Measurements from ENCODE around the gene SPOP. TPM values are rescaled to one million over a fixed set of nuclear protein-coding genes. Genes with fewer than 3 reads are reported as not detected.

The SPOP gene
- total and polyA plus RNA-seq, 11 donors: 28.5 to 96.1 (median 60.4) TPM

DNA sequence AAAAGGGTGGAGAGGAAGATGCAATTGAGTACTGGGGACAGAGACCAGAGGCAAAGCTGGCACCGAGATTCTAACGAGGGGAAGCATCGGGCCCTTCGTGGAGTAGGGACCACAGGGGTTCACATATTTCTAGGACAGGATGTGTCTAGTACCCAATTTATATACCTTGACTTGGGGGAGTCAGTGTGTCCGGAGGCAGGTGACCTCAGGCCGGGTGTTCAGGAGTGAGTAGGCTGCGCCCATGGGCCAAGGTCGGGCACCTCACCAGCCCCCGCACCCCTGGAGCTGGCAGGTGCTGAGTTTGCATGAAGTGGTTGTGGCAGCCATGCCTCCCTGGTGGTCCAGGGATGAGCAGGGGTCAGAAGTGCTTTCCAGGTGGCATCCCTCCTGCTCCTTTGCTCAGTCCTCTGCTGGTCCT is 110.8 kb downstream of the SPOP start:
- Histone ChIP-seq H3K36me3 (no peaks in the 10 kb centered on the region), H3K27ac (peak overlapping the region in 10 of 12 donors; percentile 55 to 90 (median 80)), H3K27me3 (no peaks in the 10 kb centered on the region), H3K4me1 (peaks cover 0 to 42% (median 26%) of the 10 kb centered on the region in 12 donors), H3K9me3 (no peaks in the 10 kb centered on the region), H3K4me3 (no peak overlapping the region)
- intact Hi-C loops (cut with DNase I): loop anchor here in 9 of 10 donors (2.0 to 10.0 kb wide), 10 partner anchors 210 to 430 kb away; partner anchors contain the start of genes DLX3 (in 6 of the 9) and KAT7 (in 2 of the 9)
- DNase-seq (no peak), ATAC-seq (peak in 1 of 4 donors; percentile 0)
- 66 to 82% (median 81%) methylated on average over 9 of the region's 9 CpGs for WGBS, 4 donors
- TF ChIP-seq POLR2A (IDR thresholded peaks at IDR 0.05): no peak
- TF ChIP-seq, protein P1, sequence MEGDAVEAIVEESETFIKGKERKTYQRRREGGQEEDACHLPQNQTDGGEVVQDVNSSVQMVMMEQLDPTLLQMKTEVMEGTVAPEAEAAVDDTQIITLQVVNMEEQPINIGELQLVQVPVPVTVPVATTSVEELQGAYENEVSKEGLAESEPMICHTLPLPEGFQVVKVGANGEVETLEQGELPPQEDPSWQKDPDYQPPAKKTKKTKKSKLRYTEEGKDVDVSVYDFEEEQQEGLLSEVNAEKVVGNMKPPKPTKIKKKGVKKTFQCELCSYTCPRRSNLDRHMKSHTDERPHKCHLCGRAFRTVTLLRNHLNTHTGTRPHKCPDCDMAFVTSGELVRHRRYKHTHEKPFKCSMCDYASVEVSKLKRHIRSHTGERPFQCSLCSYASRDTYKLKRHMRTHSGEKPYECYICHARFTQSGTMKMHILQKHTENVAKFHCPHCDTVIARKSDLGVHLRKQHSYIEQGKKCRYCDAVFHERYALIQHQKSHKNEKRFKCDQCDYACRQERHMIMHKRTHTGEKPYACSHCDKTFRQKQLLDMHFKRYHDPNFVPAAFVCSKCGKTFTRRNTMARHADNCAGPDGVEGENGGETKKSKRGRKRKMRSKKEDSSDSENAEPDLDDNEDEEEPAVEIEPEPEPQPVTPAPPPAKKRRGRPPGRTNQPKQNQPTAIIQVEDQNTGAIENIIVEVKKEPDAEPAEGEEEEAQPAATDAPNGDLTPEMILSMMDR (IDR thresholded peaks at IDR 0.05): no peak

DNA sequence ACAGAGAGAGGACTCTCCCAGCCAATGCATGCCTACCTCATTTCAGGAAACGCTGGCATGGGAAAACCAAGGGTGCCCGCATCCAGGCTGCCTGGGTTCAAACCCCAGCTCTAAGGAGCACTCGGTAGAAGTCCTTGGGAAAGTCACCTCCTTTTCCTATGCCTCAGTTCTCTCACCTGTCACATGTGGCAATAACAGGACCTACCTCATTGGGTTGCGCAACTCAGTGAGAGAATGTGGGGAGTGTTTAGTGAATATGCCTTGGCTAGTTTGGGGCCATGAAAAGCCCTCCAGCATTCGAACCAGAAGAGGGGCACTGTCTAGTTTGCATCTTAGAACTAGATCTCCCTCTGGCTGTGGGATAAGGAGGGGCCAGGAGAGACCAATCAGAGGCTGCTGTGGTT is 111.2 kb downstream of the SPOP start:
- ATAC-seq (no peak), DNase-seq (no peak)
- WGBS, 4 donors: 67 to 79% (median 76%) methylated on average over 5 of the region's 5 CpGs
- Histone ChIP-seq H3K4me3 (no peak overlapping the region), H3K27ac (peak overlapping the region; percentile 7 to 90 (median 76)), H3K27me3 (no peaks in the 10 kb centered on the region), H3K36me3 (no peaks in the 10 kb centered on the region), H3K9me3 (no peaks in the 10 kb centered on the region), H3K4me1 (peaks cover 0 to 42% (median 26%) of the 10 kb centered on the region in 12 donors)
- TF ChIP-seq, protein P1 (IDR thresholded peaks at IDR 0.05): no peak
- TF ChIP-seq POLR2A (IDR thresholded peaks at IDR 0.05): no peak
- intact Hi-C loops (cut with DNase I): loop anchor here in 9 of 10 donors (2.0 to 10.0 kb wide), 10 partner anchors 211 to 431 kb away; partner anchors contain the start of genes DLX3 (in 6 of the 9) and KAT7 (in 2 of the 9)

DNA sequence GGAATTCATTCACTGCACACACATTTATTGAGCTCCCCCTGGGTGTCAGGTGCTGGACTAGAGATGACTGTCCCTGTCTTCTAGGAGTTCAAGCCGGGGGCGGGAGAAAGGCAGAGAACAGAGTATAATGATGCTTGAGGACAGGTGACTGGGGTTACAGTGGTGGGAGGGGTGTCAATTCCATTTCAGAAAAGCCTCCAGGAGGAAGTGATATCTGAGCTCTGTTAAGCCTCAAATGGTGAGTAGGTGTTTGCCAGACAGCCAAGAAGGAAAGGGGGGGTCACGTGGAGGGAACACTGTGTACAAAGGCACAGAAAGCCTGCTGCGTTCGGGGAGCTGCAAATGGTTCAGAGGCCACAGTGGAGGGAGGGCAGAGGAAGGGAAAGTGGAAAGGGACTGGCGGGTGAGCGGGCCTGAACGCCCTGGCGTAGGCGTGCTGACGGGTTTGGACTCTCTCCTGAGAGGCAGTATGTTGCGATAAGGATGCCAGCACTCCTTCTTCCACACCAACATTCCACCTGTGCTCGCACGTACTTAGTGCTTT is 111.9 kb downstream of the SPOP start:
- Histone ChIP-seq H3K27ac (peak overlapping the region; percentile 7 to 90 (median 76)), H3K4me1 (peaks cover 0 to 42% (median 26%) of the 10 kb centered on the region in 12 donors), H3K27me3 (no peaks in the 10 kb centered on the region), H3K4me3 (no peak overlapping the region), H3K36me3 (no peaks in the 10 kb centered on the region), H3K9me3 (no peaks in the 10 kb centered on the region)
- DNase-seq: peak in 4 of 5 donors; percentile 64 to 94 (median 82)
- WGBS, 4 donors: 9 to 13% (median 13%) methylated on average over 14 of the region's 14 CpGs
- peak; percentile 80 to 86 (median 84) for ATAC-seq
- intact Hi-C loops (cut with DNase I): loop anchor here in 9 of 10 donors (2.0 to 10.0 kb wide), 10 partner anchors 211 to 431 kb away; partner anchors contain the start of genes DLX3 (in 6 of the 9) and KAT7 (in 2 of the 9)
- TF ChIP-seq, protein P1 (IDR thresholded peaks at IDR 0.05): no peak
- TF ChIP-seq POLR2A (IDR thresholded peaks at IDR 0.05): no peak

DNA sequence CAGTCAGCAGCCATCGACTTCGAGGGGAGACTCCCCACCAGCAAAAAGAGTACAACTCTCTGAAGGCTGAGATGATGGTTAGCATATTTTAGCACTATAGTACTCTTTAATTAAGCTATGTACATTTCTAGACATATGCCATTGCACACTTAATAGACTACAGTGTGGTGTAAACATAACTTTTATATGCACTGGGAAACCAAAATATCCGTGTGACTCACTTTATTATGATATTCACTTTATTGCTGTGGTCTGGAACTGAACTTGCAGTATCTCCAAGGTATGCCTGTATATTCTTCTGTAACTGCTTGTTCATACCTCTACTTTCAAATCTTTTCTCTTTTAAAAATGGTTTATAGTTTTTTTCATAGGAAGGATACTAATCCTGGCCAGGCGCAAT is 113.3 kb downstream of the SPOP start:
- Histone ChIP-seq H3K27me3 (no peaks in the 10 kb centered on the region), H3K9me3 (no peaks in the 10 kb centered on the region), H3K4me1 (peaks cover 0 to 35% (median 19%) of the 10 kb centered on the region in 12 donors), H3K36me3 (no peaks in the 10 kb centered on the region), H3K4me3 (no peak overlapping the region), H3K27ac (peak overlapping the region in 1 of 12 donors; percentile 87)
- WGBS, 4 donors: 84 to 92% (median 88%) methylated on average over 4 of the region's 4 CpGs
- ATAC-seq: no peak
- TF ChIP-seq, protein P1 (IDR thresholded peaks at IDR 0.05): no peak
- intact Hi-C loops (cut with DNase I): loop anchor here (5.0 to 10.0 kb wide), 10 partner anchors 52 to 438 kb away; partner anchors contain the start of genes DLX3 (in 6 of the 10) and KAT7 (in 2 of the 10)
- DNase-seq: no peak
